Lung (tissue), 12 donors: ENCODE measurements around the gene C12orf60. TPM values are rescaled to one million over a fixed set of nuclear protein-coding genes. Genes with fewer than 3 reads are reported as not detected.
A peak's percentile ranks its signal among the peaks of the same experiment; 100 is the strongest.

Experiments used
- ATAC-seq: fragments of 200-7000 bp; cut with Tn5 transposase; one replicate; pipeline ENCODE4 v1.9.1; 2020; ENCODE audit warnings: moderate number of reproducible peaks; ENCODE audit not compliant: insufficient read depth, low FRiP score
- DNase-seq, 3 donors: peaks; one replicate each; pipeline ENCODE4 v3.0.0-alpha.2; 2013 to 2017
- H3K27ac ChIP-seq, 2 donors: one replicate each; pipeline ENCODE4 v1.5.1; 2013; ENCODE audit warnings: mild to moderate bottlenecking in 2 of 2, moderate library complexity in 2 of 2, control low read depth in 1 of 2, inconsistent platforms in 1 of 2, low read depth in 1 of 2, low read length in 1 of 2
- H3K27me3 ChIP-seq, 3 donors: one replicate each; pipeline ENCODE4 v1.5.1; 2013; ENCODE audit warnings: low read length in 2 of 3; ENCODE audit not compliant: control insufficient read depth in 3 of 3, insufficient read depth in 3 of 3
- H3K36me3 ChIP-seq, 4 donors: one replicate each; pipeline ENCODE4 v1.5.1; 2013; ENCODE audit warnings: low read length in 4 of 4, mild to moderate bottlenecking in 1 of 4, moderate library complexity in 1 of 4; ENCODE audit not compliant: control insufficient read depth in 4 of 4, insufficient read depth in 4 of 4
- H3K4me1 ChIP-seq, 5 donors: one replicate each; pipeline ENCODE4 v1.5.1; 2013; ENCODE audit warnings: low read length in 5 of 5, mild to moderate bottlenecking in 2 of 5, moderate library complexity in 1 of 5; ENCODE audit not compliant: control insufficient read depth in 5 of 5, insufficient read depth in 5 of 5
- H3K4me3 ChIP-seq: one replicate; pipeline ENCODE4 v1.5.1; 2013; ENCODE audit warnings: mild to moderate bottlenecking, control low read depth, moderate library complexity
- H3K9ac ChIP-seq, 2 donors: one replicate each; pipeline ENCODE4 v1.5.1; 2013; ENCODE audit warnings: low read length in 2 of 2, control low read depth in 1 of 2; ENCODE audit not compliant: insufficient read depth in 1 of 2
- H3K9me3 ChIP-seq, 4 donors: one replicate each; pipeline ENCODE4 v1.5.1; 2013; ENCODE audit warnings: low read length in 3 of 4, mild to moderate bottlenecking in 1 of 4, moderate library complexity in 1 of 4; ENCODE audit not compliant: control insufficient read depth in 4 of 4, insufficient read depth in 3 of 4
- CTCF ChIP-seq: IDR thresholded peaks from 2 replicates; pipeline ENCODE4 v1.5.1; 2012; ENCODE audit warnings: mild to moderate bottlenecking; ENCODE audit errors: control extremely low read depth, extremely low read depth
- WGBS, 2 donors: extraction: QIAGEN DNeasy Blood & Tissue Kit; methylation state at CpG; one replicate each; pipeline ENCODE4 v1.1.7; 2013; 5-methylcytosine and 5-hydroxymethylcytosine counted together
- polyA plus RNA-seq, 2 donors: library from polyadenylated mRNA; stranded (reverse); fragments of 200-250 nt; gene quantifications; one replicate each; pipeline ENCODE4 v1.2.1, GENCODE V29; 2013
- total RNA-seq, 2 donors: library from RNA; depleted of rRNA in 1 of 2; stranded (reverse); fragments of >200 nt in 1 of 2; gene quantifications; one replicate each; pipeline ENCODE4 v1.2.1, GENCODE V29; 2014 to 2021
- donor health status: control.
- donor health status: control.
- donor health status: Bipolar disorder and iron deficiency.
- donor health status: healthy.
- donor health status: DM: yes; HTN: yes; CAD: no.

C12orf60 gene
- total and polyA plus RNA-seq, 4 donors, result 0.55 to 2.4 (median 0.79) TPM

- H3K36me3 ChIP-seq, result no peaks in the 10 kb centered on the region
Observed at GRCh38 chr12:14773685-14774073, 29.8 kb upstream of the C12orf60 start.

GRCh38 chr12:14774074-14774905, 29.2 kb upstream of the C12orf60 start:
- Histone ChIP-seq H3K9ac (peak overlapping the region; percentile 79 to 80), H3K27me3 (no peaks in the 10 kb centered on the region), H3K27ac (peak overlapping the region; percentile 94 to 98), H3K36me3 (no peaks in the 10 kb centered on the region), H3K9me3 (no peaks in the 10 kb centered on the region), H3K4me1 (peaks cover 3 to 37% (median 7%) of the 10 kb centered on the region in 5 donors), H3K4me3 (peak overlapping the region; percentile 55)
- 0 to 1% methylated on average over 67 of the region's 67 CpGs for WGBS, 2 donors
- peak; percentile 96 to 98 (median 98) for DNase-seq
- no peak for TF ChIP-seq CTCF
- ATAC-seq, result peak; percentile 83

More at GRCh38 chr12:14773685-14774073, 29.8 kb upstream of the C12orf60 start:
- Histone ChIP-seq H3K9me3 (no peaks in the 10 kb centered on the region), H3K27me3 (no peaks in the 10 kb centered on the region), H3K27ac (peak overlapping the region; percentile 52 to 98), H3K4me3 (peak overlapping the region; percentile 20), H3K4me1 (peaks cover 4 to 43% (median 8%) of the 10 kb centered on the region in 5 donors), H3K9ac (peak overlapping the region in 1 of 2 donors; percentile 80)
- ATAC-seq (no peak), DNase-seq (no peak)
- no peak for TF ChIP-seq CTCF
- WGBS, 2 donors, result 24 to 35% methylated on average over 16 of the region's 16 CpGs

- H3K4me1 ChIP-seq, result peaks cover 3 to 33% (median 7%) of the 10 kb centered on the region in 5 donors
- peak overlapping the region; percentile 55 for H3K4me3 ChIP-seq
- no peaks in the 10 kb centered on the region for H3K9me3 ChIP-seq
- ATAC-seq (peak; percentile 0), DNase-seq (peak; percentile 60 to 73 (median 71))
- H3K9ac ChIP-seq, result peak overlapping the region; percentile 79 to 80
- WGBS, 2 donors, result 1% methylated on average over 34 of the region's 34 CpGs
- no peak for TF ChIP-seq CTCF
- H3K27ac ChIP-seq, result peak overlapping the region; percentile 94 to 98
- no peaks in the 10 kb centered on the region for H3K36me3 ChIP-seq
- H3K27me3 ChIP-seq, result no peaks in the 10 kb centered on the region
Observed at GRCh38 chr12:14774906-14775635, 28.4 kb upstream of the C12orf60 start.
